Fibroblast of the aortic adventitia (primary cell): ENCODE measurements around the gene ACSM3. TPM values are rescaled to one million over a fixed set of nuclear protein-coding genes. Genes with fewer than 3 reads are reported as not detected.

Experiments
- small RNA-seq: library from RNA; depleted of rRNA; stranded (forward); fragments of <200 nt; gene quantifications from one replicate; pipeline ENCODE3, GENCODE V24; 2012
- total RNA-seq: library from RNA; depleted of rRNA; stranded (reverse); fragments of >200 nt; gene quantifications from 2 replicates; pipeline ENCODE4 v1.2.3, GENCODE V29; 2012; ENCODE audit warnings: low replicate concordance

Gene ACSM3
- total RNA-seq, 1 donor, result 0.27 TPM

Small RNAs within 50 kb of the gene (small RNA-seq; reads per million reads assigned to genes)
- gene RF00618 (not detected), gene RNU6-944P (not detected)

Other genes starting within 250 kb of the ACSM3 start
- gene ACSM2B, start 187.6 kb upstream of the ACSM3 start, total RNA-seq, result 0.49 TPM in 1 of 2 replicates, not detected in the other
- not detected in 2 replicates for gene ACSM1, start 66.3 kb upstream of the ACSM3 start, total RNA-seq
- gene THUMPD1, start 22.2 kb upstream of the ACSM3 start, total RNA-seq, result 17.3 and 58.2 TPM in 2 replicates
- gene ERI2, start 42.5 kb downstream of the ACSM3 start, total RNA-seq, result 13.7 and 32.7 TPM in 2 replicates
- gene REXO5, start 42.5 kb downstream of the ACSM3 start, total RNA-seq, result 5.2 and 12.4 TPM in 2 replicates
- gene DCUN1D3, start 136.3 kb downstream of the ACSM3 start, total RNA-seq, result 21.6 and 30.2 TPM in 2 replicates
- gene LYRM1, start 136.8 kb downstream of the ACSM3 start, total RNA-seq, result 31.6 and 49.8 TPM in 2 replicates